IMR-90 (cell line): ENCODE measurements around the gene ERCC4. TPM values are rescaled to one million over a fixed set of nuclear protein-coding genes. Genes with fewer than 3 reads are reported as not detected.

ENCODE experiments used
- ATAC-seq: fragments of 200-7000 bp; cut with Tn5 transposase; 2 replicates; pipeline ENCODE4 v1.9.1; 2020; ENCODE audit warnings: low read depth, mild to moderate bottlenecking, moderate library complexity
- BruUV-seq: library from RNA; stranded (reverse); fragments of 400-500 nt; replicated peaks from 2 replicates; lab custom pipeline; 2021; lab: Mats Ljungman, UMichigan
- CTCF ChIA-PET: fragments of 300-600 bp; formaldehyde crosslinking; extraction: SDS; loops from one replicate; lab custom pipeline; 2021; ENCODE audit warnings: antibody characterized with exemption; lab: Yijun Ruan, JAX
- POLR2A ChIA-PET: fragments of 300-600 bp; sonication (Branson Sonifier 250); formaldehyde crosslinking; loops from one replicate; lab custom pipeline; 2022; ENCODE audit warnings: antibody characterized with exemption; ENCODE audit not compliant: unreplicated experiment; lab: Charles Lee
- DNase-seq: peaks from one replicate; pipeline ENCODE4 v3.0.0; 2013
- H2AFZ ChIP-seq: replicated peaks from 2 replicates; pipeline ENCODE3; 2013; ENCODE audit warnings: low read length, mild to moderate bottlenecking; ENCODE audit not compliant: poor library complexity
- H2AK5ac ChIP-seq: 2 replicates; pipeline ENCODE4 v1.6.1; 2013; ENCODE audit warnings: low read depth, low read length, inconsistent platforms
- H2AK9ac ChIP-seq: replicated peaks from 2 replicates; pipeline ENCODE3; 2013; ENCODE audit warnings: mild to moderate bottlenecking, low read depth, low read length, moderate library complexity; ENCODE audit not compliant: poor library complexity
- H2BK120ac ChIP-seq: 2 replicates; pipeline ENCODE4 v1.6.1; 2013; ENCODE audit warnings: low read depth, low read length, inconsistent platforms
- H2BK15ac ChIP-seq: 3 replicates; pipeline ENCODE4 v1.6.1; 2013; ENCODE audit warnings: low read depth, low read length, inconsistent platforms
- H2BK20ac ChIP-seq: 2 replicates; pipeline ENCODE4 v1.6.1; 2013; ENCODE audit warnings: low read depth, mild to moderate bottlenecking, inconsistent platforms, low read length, moderate library complexity
- H2BK5ac ChIP-seq: 2 replicates; pipeline ENCODE4 v1.6.1; 2013; ENCODE audit warnings: mild to moderate bottlenecking, low read depth, low read length, inconsistent platforms; ENCODE audit not compliant: poor library complexity, severe bottlenecking
- H3K14ac ChIP-seq: replicated peaks from 2 replicates; pipeline ENCODE4 v1.6.1; 2013; ENCODE audit warnings: low read depth, low read length, inconsistent platforms
- H3K18ac ChIP-seq: 2 replicates; pipeline ENCODE4 v1.6.1; 2013; ENCODE audit warnings: low read depth, low read length, control low read depth
- H3K23ac ChIP-seq: 2 replicates; pipeline ENCODE4 v1.6.1; 2013; ENCODE audit warnings: low read depth, low read length, inconsistent platforms
- H3K27ac ChIP-seq: 2 replicates; pipeline ENCODE4 v1.5.1; 2013; ENCODE audit warnings: mild to moderate bottlenecking, control low read depth, low read length; ENCODE audit not compliant: insufficient read depth
- H3K27me3 ChIP-seq: 2 replicates; pipeline ENCODE4 v1.6.1; 2013; ENCODE audit warnings: low read length; ENCODE audit not compliant: control insufficient read depth, insufficient read depth
- H3K36me3 ChIP-seq: 2 replicates; pipeline ENCODE4 v1.6.1; 2013; ENCODE audit warnings: low read length, mixed read lengths; ENCODE audit not compliant: control insufficient read depth, insufficient read depth
- H3K4ac ChIP-seq: 2 replicates; pipeline ENCODE4 v1.6.1; 2013; ENCODE audit warnings: low read depth, low read length, inconsistent platforms
- H3K4me1 ChIP-seq: 2 replicates; pipeline ENCODE4 v1.6.1; 2013; ENCODE audit warnings: low read length, mixed read lengths; ENCODE audit not compliant: control insufficient read depth, insufficient read depth
- H3K4me2 ChIP-seq: 2 replicates; pipeline ENCODE4 v1.6.1; 2013; ENCODE audit warnings: low read depth, mild to moderate bottlenecking, control low read depth, low read length, moderate library complexity
- H3K4me3 ChIP-seq: 2 replicates; pipeline ENCODE4 v1.5.1; 2013; ENCODE audit warnings: low read depth, mild to moderate bottlenecking, control low read depth, low read length, moderate library complexity; ENCODE audit not compliant: insufficient read depth
- H3K56ac ChIP-seq: 2 replicates; pipeline ENCODE4 v1.6.1; 2013; ENCODE audit warnings: low read length, inconsistent platforms; ENCODE audit not compliant: insufficient read depth; ENCODE audit errors: extremely low read depth
- H3K79me1 ChIP-seq, 2 experiments: 2 replicates each; pipeline ENCODE4 v1.6.1; 2013; ENCODE audit warnings: low read length in 2 of 2, inconsistent platforms in 1 of 2, low read depth in 1 of 2
- H3K9ac ChIP-seq: 2 replicates; pipeline ENCODE4 v1.6.1; 2013; ENCODE audit warnings: low read depth, low read length, control low read depth
- H3K9me1 ChIP-seq: 2 replicates; pipeline ENCODE4 v1.6.1; 2013; ENCODE audit warnings: low read length, inconsistent platforms; ENCODE audit not compliant: insufficient read depth
- H3K9me3 ChIP-seq: 2 replicates; pipeline ENCODE4 v1.6.1; 2013; ENCODE audit warnings: low read length; ENCODE audit not compliant: control insufficient read depth, insufficient read depth
- H4K20me1 ChIP-seq: 2 replicates; pipeline ENCODE4 v1.6.1; 2013; ENCODE audit warnings: low read length, inconsistent platforms; ENCODE audit not compliant: insufficient read depth
- H4K5ac ChIP-seq: 2 replicates; pipeline ENCODE4 v1.6.1; 2013; ENCODE audit warnings: mild to moderate bottlenecking, low read depth, low read length, control low read depth
- H4K8ac ChIP-seq, 2 experiments: 2 replicates each; pipeline ENCODE4 v1.6.1; 2013; ENCODE audit warnings: low read depth in 2 of 2, low read length in 2 of 2, control low read depth in 1 of 2, inconsistent platforms in 1 of 2
- H4K91ac ChIP-seq: 2 replicates; pipeline ENCODE4 v1.6.1; 2013; ENCODE audit warnings: low read depth, low read length, inconsistent platforms; ENCODE audit not compliant: insufficient read depth
- BHLHE40 ChIP-seq: fragments of 150-350 bp; IDR thresholded peaks from 2 replicates; pipeline ENCODE4 v1.6.1; 2016; ENCODE audit warnings: mild to moderate bottlenecking, low read depth, low read length
- CTCF ChIP-seq: conservative IDR thresholded peaks from 2 replicates; pipeline ENCODE4 v1.5.1; 2012; ENCODE audit warnings: mild to moderate bottlenecking, low read depth, low read length, improper control_type of control experiment
- ELK1 ChIP-seq: fragments of 150-350 bp; IDR thresholded peaks from 2 replicates; pipeline ENCODE4 v1.6.1; 2016; ENCODE audit warnings: low read depth, mild to moderate bottlenecking, low read length, moderate library complexity, borderline replicate concordance
- MAFK ChIP-seq: IDR thresholded peaks from 2 replicates; pipeline ENCODE4 v1.6.1; 2012; ENCODE audit warnings: low read depth, low read length, improper control_type of control experiment
- MAZ ChIP-seq: IDR thresholded peaks from 2 replicates; pipeline ENCODE4 v1.6.1; 2012; ENCODE audit warnings: low read depth, mild to moderate bottlenecking, low read length, improper control_type of control experiment, moderate library complexity, borderline replicate concordance
- NFE2L2 ChIP-seq: fragments of 150-350 bp; IDR thresholded peaks from 2 replicates; pipeline ENCODE4 v1.6.1; 2016; ENCODE audit warnings: low read depth, mild to moderate bottlenecking, low read length
- WGBS, 2 experiments: methylation state at CpG; one replicate each; pipeline versions ENCODE4 v1.1.5 to v1.1.7; 2013; ENCODE audit warnings: missing lambda C conversion rate in 2 of 2; ENCODE audit not compliant: insufficient read length in 1 of 2; ENCODE audit errors: extremely low coverage in 2 of 2; 5-methylcytosine and 5-hydroxymethylcytosine counted together
- dilution Hi-C: fragments of 300-500 bp; cut with HindIII; formaldehyde crosslinking; loops from one replicate; pipeline ENCODE4 v1.14.3; 2018; ENCODE audit warnings: low sequenced_read_pairs; ENCODE audit not compliant: unreplicated experiment
- in situ Hi-C: fragments of 300-500 bp; cut with MboI; formaldehyde crosslinking; loops from 3 replicates; pipeline ENCODE4 v1.14.3; 2019; ENCODE audit warnings: low sequenced_read_pairs, inconsistent platforms, mixed read lengths
- intact Hi-C: fragments of 100-400 bp; cut with micrococcal nuclease; formaldehyde crosslinking; loops from 2 replicates; pipeline ENCODE4 v1.10.0; 2022
- polyA plus RNA-seq, 3 experiments: library from polyadenylated mRNA; depleted of rRNA; stranded (reverse); fragments of >200 nt; gene quantifications; 2 replicates each; pipeline ENCODE4 v1.2.3, GENCODE V29; 2012; ENCODE audit warnings: low replicate concordance in 1 of 3
- total RNA-seq: library from RNA; depleted of rRNA; stranded (reverse); fragments of >200 nt; gene quantifications from 2 replicates; pipeline ENCODE4 v1.2.3, GENCODE V29; 2012

The ERCC4 gene
- total and polyA plus RNA-seq, 2 of the 4 experiments (the other 2 are of a cell fraction): 2.9 to 19.2 TPM

- Histone ChIP-seq H4K20me1 (no peaks in the 10 kb centered on the region), H3K36me3 (peaks cover 18% of the 10 kb centered on the region), H3K27ac (no peak overlapping the region), H4K8ac (no peak overlapping the region), H2BK120ac (no peak overlapping the region), H3K4me2 (no peak overlapping the region), H4K91ac (no peak overlapping the region), H3K4me3 (no peak overlapping the region), H3K9me3 (no peaks in the 10 kb centered on the region), H4K5ac (no peak overlapping the region), H3K9me1 (no peaks in the 10 kb centered on the region), H2BK15ac (no peak overlapping the region), H2AFZ (no peak overlapping the region), H3K56ac (no peak overlapping the region), H3K9ac (no peak overlapping the region), H2BK5ac (no peak overlapping the region), H3K18ac (no peak overlapping the region), H3K27me3 (no peaks in the 10 kb centered on the region), H3K4ac (no peak overlapping the region), H3K79me1 (peaks cover 0 to 3% of the 10 kb centered on the region in 2 experiments; a peak in 1 of 4 replicates), H2BK20ac (no peak overlapping the region), H3K23ac (no peak overlapping the region), H2AK5ac (no peak overlapping the region), H2AK9ac (no peak overlapping the region), H3K4me1 (peaks cover 2% of the 10 kb centered on the region), H3K14ac (no peak overlapping the region)
- ChIA-PET POLR2A (no interaction called here), CTCF (interaction anchor here (1.1 to 3.1 kb wide), 2 partner anchors 12 to 330 kb away, joined by 3 to 11 read pairs; no protein-coding TSS in a partner anchor)
- BruUV-seq: TSS peak; percentile 65
- in situ Hi-C loops (loop anchor here (10.0 kb wide), 1 partner anchor 139 kb away; the partner anchor contains the start of gene MRTFB), intact Hi-C loops (no loop called here), dilution Hi-C loops (no loop called here)
- whole genome bisulfite sequencing, 2 experiments: 93% methylated on average over 3 of the region's 12 CpGs; no CpG with 5 or more reads in 1 of the 2 experiments
- DNase-seq (no peak), ATAC-seq (no peak)
- TF ChIP-seq NFE2L2 (no peak), ELK1 (no peak), BHLHE40 (no peak), MAFK (no peak), CTCF (peak; percentile 16; the same call in 1 of the 2 replicates), MAZ (no peak)
Measured at GRCh38 chr16:13935408-13935807, 15.5 kb downstream of the ERCC4 start.
